Neural crest cell (in vitro differentiated cells): ENCODE data around the gene TMEM115. TPM values are rescaled to one million over a fixed set of nuclear protein-coding genes. Genes with fewer than 3 reads are reported as not detected.
A peak's percentile ranks its signal among the peaks of the same experiment; 100 is the strongest.

Experiments used
- DNase-seq: peaks from one replicate; pipeline ENCODE4 v3.0.0; 2021; ENCODE audit warnings: low read depth, mixed read lengths, low spot score
- H3K27ac Mint-ChIP-seq: one replicate; pipeline ENCODE4 v1.8.0; 2021; ENCODE audit warnings: mild to moderate bottlenecking, mixed read lengths; ENCODE audit not compliant: unreplicated experiment
- H3K27me3 Mint-ChIP-seq: 2 replicates; pipeline ENCODE4 v1.8.0; 2021; ENCODE audit warnings: low read depth, mild to moderate bottlenecking, mixed read lengths
- H3K36me3 Mint-ChIP-seq: 2 replicates; pipeline ENCODE4 v1.8.0; 2021; ENCODE audit warnings: low read depth, mild to moderate bottlenecking, mixed read lengths
- H3K4me1 Mint-ChIP-seq: 2 replicates; pipeline ENCODE4 v1.8.0; 2021; ENCODE audit warnings: mixed read lengths
- H3K4me3 Mint-ChIP-seq: one replicate; pipeline ENCODE4 v1.8.0; 2021; ENCODE audit warnings: mild to moderate bottlenecking, mixed read lengths
- H3K9me3 Mint-ChIP-seq: 2 replicates; pipeline ENCODE4 v1.8.0; 2021; ENCODE audit warnings: mixed read lengths
- CTCF ChIP-seq: fragments of 200-600 bp; sonication (generic); conservative IDR thresholded peaks from 2 replicates; pipeline ENCODE4 v1.5.0; 2021; ENCODE audit warnings: antibody characterized with exemption, mild to moderate bottlenecking
- total RNA-seq: library from RNA; stranded (reverse); gene quantifications from 2 replicates; pipeline ENCODE4 v1.2.1, GENCODE V29; 2021

Gene TMEM115
- total RNA-seq, 1 donor from 2014 or later = 37.8 TPM

- peaks cover 54% of the 10 kb centered on the region for H3K4me1 Mint-ChIP-seq
- H3K9me3 Mint-ChIP-seq = no peaks in the 10 kb centered on the region
- TF ChIP-seq CTCF = no peak
- DNase-seq = no peak
- H3K27ac Mint-ChIP-seq = no peak overlapping the region
- H3K4me3 Mint-ChIP-seq = peak overlapping the region; percentile 93
- H3K36me3 Mint-ChIP-seq = no peaks in the 10 kb centered on the region
- H3K27me3 Mint-ChIP-seq = peaks cover 3% of the 10 kb centered on the region
Measured at GRCh38 chr3:50354850-50355249, 4.5 kb downstream of the TMEM115 start.

GRCh38 chr3:50354186-50354764 lies 5.0 kb downstream of the TMEM115 start:
- Mint-ChIP-seq H3K27ac (no peak overlapping the region), H3K9me3 (no peaks in the 10 kb centered on the region), H3K4me3 (peak overlapping the region; percentile 64), H3K27me3 (peaks cover 3% of the 10 kb centered on the region), H3K4me1 (peaks cover 49% of the 10 kb centered on the region), H3K36me3 (no peaks in the 10 kb centered on the region)
- no peak for TF ChIP-seq CTCF
- DNase-seq = no peak

DNA sequence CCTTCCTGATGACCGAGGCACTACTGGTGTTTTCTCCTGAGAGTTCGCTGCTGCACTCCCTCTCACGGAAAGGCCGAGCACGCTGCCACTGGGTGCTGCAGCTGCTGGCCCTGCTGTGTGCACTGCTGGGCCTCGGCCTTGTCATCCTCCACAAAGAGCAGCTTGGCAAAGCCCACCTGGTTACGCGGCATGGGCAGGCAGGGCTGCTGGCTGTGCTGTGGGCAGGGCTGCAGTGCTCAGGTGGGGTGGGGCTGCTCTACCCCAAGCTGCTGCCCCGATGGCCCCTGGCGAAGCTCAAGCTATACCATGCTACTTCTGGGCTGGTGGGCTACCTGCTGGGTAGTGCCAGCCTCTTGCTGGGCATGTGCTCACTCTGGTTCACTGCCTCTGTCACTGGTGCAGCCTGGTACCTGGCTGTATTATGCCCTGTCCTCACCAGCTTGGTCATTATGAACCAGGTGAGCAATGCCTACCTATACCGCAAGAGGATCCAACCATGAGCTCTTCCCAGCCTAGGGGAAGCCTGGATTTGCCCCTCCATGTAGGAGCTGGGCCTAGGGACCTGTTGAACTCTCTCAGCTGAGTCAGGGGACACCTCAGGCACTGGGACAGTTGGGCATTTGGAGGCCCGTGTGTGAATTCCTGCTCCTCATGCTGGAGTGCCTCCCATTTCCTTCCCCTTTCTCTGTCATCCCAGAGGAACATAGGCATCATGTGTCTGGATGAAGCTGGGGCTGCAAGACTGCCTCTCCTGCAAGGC lies 5.9 kb downstream of the TMEM115 start:
- Mint-ChIP-seq H3K27ac (no peak overlapping the region), H3K36me3 (no peaks in the 10 kb centered on the region), H3K9me3 (no peaks in the 10 kb centered on the region), H3K27me3 (peaks cover 3% of the 10 kb centered on the region), H3K4me1 (peaks cover 45% of the 10 kb centered on the region), H3K4me3 (peak overlapping the region; percentile 66)
- DNase-seq = no peak
- no peak for TF ChIP-seq CTCF

DNA sequence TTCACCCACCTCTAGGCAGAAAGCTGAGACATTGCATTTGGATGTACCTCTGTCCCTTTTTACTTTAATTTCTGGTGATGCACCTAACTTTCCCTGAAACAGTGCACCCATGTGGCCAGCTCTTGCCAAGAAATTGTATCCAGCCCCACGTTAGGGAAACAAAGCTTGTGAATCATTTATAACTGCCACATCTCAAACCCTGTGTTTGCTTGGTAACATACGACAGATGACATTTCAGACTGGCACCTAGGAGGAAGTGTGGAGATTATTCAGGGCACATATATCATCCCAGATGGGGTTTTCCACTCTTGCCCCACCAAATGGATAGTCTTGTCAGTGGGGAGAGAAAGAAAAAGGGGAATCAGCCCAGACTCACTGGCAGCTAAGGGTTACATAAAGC lies 6.5 kb downstream of the TMEM115 start:
- TF ChIP-seq CTCF = no peak
- Mint-ChIP-seq H3K27me3 (peaks cover 3% of the 10 kb centered on the region), H3K4me1 (peaks cover 38% of the 10 kb centered on the region), H3K4me3 (peak overlapping the region; percentile 41), H3K36me3 (no peaks in the 10 kb centered on the region), H3K27ac (no peak overlapping the region), H3K9me3 (no peaks in the 10 kb centered on the region)
- DNase-seq = no peak

DNA sequence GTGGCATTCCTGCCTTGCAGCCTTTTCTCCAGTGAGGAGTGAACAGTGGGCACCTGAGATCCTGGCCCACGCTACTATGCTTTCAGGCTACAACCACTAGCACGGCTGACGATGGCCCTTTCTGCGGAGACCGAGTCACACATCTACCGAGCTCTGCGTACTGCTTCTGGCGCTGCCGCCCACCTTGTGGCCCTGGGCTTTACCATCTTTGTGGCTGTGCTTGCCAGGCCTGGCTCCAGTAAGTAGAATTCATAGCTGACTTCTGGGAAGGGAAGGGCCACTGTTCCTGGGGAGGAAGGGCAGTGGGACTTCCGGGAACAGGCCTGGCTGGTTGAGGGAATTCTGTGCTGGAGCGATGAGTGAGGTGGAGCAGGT lies 8.0 kb downstream of the TMEM115 start:
- H3K27me3 Mint-ChIP-seq = peaks cover 3% of the 10 kb centered on the region
- no peak overlapping the region for H3K27ac Mint-ChIP-seq
- H3K4me3 Mint-ChIP-seq = peak overlapping the region; percentile 99
- H3K9me3 Mint-ChIP-seq = no peaks in the 10 kb centered on the region
- H3K4me1 Mint-ChIP-seq = peaks cover 33% of the 10 kb centered on the region
- no peak for DNase-seq
- no peaks in the 10 kb centered on the region for H3K36me3 Mint-ChIP-seq
- no peak for TF ChIP-seq CTCF
